Progenitor cell of endocrine pancreas (in vitro differentiated cells): Measurements from ENCODE around the gene PTPRD. TPM values are rescaled to one million over a fixed set of nuclear protein-coding genes. Genes with fewer than 3 reads are reported as not detected.

Experiments used
- DNase-seq: peaks from one replicate; pipeline ENCODE4 v3.0.0; 2021; ENCODE audit warnings: low spot score; ENCODE audit not compliant: unreplicated experiment
- H3K27ac Mint-ChIP-seq: 2 replicates; pipeline ENCODE4 v1.8.0; 2021; ENCODE audit warnings: mild to moderate bottlenecking, moderate library complexity, mixed read lengths
- H3K27me3 Mint-ChIP-seq: 2 replicates; pipeline ENCODE4 v1.8.0; 2021; ENCODE audit warnings: mixed read lengths
- H3K36me3 Mint-ChIP-seq: 2 replicates; pipeline ENCODE4 v1.8.0; 2022; ENCODE audit warnings: mixed read lengths; ENCODE audit not compliant: insufficient read depth
- H3K4me1 Mint-ChIP-seq: 2 replicates; pipeline ENCODE4 v1.8.0; 2021; ENCODE audit warnings: low read depth, mixed read lengths
- H3K4me3 Mint-ChIP-seq: 2 replicates; pipeline ENCODE4 v1.8.0; 2021; ENCODE audit warnings: low read depth, mild to moderate bottlenecking, moderate library complexity, mixed read lengths
- H3K9me3 Mint-ChIP-seq: 2 replicates; pipeline ENCODE4 v1.8.0; 2021; ENCODE audit warnings: low read depth, mixed read lengths
- total RNA-seq: library from RNA; stranded (reverse); gene quantifications from 2 replicates; pipeline ENCODE4 v1.2.1, GENCODE V29; 2021
- TF ChIP-seq, protein P1 (sequence below): fragments of 200-600 bp; sonication (generic); IDR thresholded peaks from one replicate; pipeline ENCODE4 v1.5.0; 2021; ENCODE audit warnings: antibody characterized with exemption, mild to moderate bottlenecking; ENCODE audit not compliant: unreplicated experiment

The PTPRD gene
- total RNA-seq, 1 donor from 2014 or later = 124 TPM

DNA sequence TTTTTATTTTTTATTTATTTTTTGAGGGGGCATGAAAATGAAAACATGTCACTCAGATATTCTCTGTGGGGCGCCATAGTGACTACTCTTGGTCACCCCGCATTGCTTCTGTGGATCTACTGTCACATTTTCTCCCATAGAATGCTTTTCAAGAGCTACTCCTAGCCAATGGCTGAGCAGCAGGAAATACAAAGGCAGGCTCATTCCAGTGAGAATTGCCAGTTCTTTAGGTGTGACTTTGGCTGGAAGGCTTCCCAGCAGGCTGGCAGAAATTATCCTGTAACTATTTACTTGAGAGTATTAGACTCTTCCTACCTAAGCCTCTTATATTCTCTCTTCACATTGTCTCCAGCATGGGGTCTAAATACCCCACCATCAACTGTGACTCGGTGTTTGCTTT is 21.0 kb upstream of the PTPRD start:
- Mint-ChIP-seq H3K4me1 (peaks cover 1% of the 10 kb centered on the region), H3K27me3 (no peaks in the 10 kb centered on the region), H3K27ac (no peak overlapping the region), H3K4me3 (no peak overlapping the region), H3K9me3 (no peaks in the 10 kb centered on the region), H3K36me3 (no peaks in the 10 kb centered on the region)
- TF ChIP-seq, protein P1, sequence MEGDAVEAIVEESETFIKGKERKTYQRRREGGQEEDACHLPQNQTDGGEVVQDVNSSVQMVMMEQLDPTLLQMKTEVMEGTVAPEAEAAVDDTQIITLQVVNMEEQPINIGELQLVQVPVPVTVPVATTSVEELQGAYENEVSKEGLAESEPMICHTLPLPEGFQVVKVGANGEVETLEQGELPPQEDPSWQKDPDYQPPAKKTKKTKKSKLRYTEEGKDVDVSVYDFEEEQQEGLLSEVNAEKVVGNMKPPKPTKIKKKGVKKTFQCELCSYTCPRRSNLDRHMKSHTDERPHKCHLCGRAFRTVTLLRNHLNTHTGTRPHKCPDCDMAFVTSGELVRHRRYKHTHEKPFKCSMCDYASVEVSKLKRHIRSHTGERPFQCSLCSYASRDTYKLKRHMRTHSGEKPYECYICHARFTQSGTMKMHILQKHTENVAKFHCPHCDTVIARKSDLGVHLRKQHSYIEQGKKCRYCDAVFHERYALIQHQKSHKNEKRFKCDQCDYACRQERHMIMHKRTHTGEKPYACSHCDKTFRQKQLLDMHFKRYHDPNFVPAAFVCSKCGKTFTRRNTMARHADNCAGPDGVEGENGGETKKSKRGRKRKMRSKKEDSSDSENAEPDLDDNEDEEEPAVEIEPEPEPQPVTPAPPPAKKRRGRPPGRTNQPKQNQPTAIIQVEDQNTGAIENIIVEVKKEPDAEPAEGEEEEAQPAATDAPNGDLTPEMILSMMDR = no peak
- no peak for DNase-seq

DNA sequence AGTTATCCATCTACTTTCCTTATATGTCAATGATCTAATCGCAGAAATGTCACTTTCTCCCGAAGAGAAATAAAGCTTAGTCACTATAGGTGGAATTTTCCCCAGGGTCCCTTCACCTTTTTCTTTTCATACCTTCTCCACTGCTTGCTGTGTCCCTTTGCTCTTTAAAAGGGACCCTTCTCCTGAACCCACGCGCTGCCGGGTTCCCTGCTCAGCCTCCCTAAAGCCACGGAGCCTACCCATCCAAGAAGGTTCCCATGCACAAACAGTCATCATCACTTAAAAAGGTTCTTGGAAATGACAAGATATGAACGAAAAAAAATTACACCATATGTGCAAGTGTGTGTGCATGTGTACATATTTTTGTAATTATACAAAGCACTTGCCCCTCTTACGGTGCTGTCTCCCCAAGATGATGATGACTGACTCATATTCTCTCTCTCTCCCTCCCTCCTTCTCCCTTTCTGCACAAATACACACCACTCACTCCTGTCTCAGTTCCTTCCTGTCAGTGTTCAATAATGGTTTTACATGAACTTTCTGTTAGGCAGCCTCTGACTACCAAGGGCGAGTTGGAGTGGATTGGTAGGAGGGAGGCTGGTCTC is 1.5 kb upstream of the PTPRD start:
- no peak for DNase-seq
- Mint-ChIP-seq H3K27me3 (peaks cover 71% of the 10 kb centered on the region), H3K36me3 (no peaks in the 10 kb centered on the region), H3K4me1 (peaks cover 1% of the 10 kb centered on the region), H3K27ac (no peak overlapping the region), H3K9me3 (no peaks in the 10 kb centered on the region), H3K4me3 (peak overlapping the region; percentile 40)
- TF ChIP-seq, protein P1 = no peak

DNA sequence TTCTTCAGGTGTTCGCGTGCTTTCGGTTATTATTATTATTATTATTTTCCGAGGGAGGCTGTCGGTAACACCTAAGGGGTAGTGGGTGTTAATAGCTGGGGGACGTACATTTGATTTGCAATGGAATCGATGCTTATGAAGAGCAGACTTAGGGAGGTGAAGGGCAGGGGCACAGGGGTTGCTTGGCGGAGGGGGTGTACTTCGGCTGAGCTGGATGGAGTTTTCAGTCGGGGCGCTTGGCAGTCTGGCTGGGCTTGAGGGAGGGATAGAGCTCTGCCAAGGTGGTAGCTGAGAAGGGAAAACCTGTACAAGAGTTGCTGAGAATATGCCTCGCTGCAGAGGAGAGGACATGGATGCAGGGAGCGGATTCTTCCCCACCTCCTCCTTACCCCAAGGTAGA is 617 bp upstream of the PTPRD start:
- peaks cover 71% of the 10 kb centered on the region for H3K27me3 Mint-ChIP-seq
- H3K4me1 Mint-ChIP-seq = peaks cover 1% of the 10 kb centered on the region
- H3K9me3 Mint-ChIP-seq = no peaks in the 10 kb centered on the region
- DNase-seq = no peak
- no peaks in the 10 kb centered on the region for H3K36me3 Mint-ChIP-seq
- TF ChIP-seq, protein P1 = no peak
- H3K4me3 Mint-ChIP-seq = peak overlapping the region; percentile 68
- no peak overlapping the region for H3K27ac Mint-ChIP-seq

DNA sequence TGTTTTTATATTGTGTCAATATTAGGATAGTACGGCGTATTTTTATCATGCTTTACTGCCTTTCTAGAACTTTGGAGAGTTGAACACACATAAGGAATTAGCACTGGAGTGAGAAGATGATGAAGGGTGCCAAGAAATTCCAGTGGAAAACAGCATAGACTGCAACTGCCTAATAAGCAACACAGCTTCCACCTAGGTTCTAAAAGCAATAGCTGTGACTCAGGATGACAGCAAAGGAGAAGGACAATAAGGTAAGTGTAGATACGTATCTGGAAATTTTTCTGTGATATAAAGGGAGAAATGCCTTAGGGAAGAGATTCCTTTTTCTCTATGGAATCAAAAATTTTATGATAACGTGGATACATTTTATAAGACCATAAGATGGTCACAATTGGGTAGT is 7.4 kb downstream of the PTPRD start:
- no peaks in the 10 kb centered on the region for H3K9me3 Mint-ChIP-seq
- no peak overlapping the region for H3K4me3 Mint-ChIP-seq
- H3K27ac Mint-ChIP-seq = no peak overlapping the region

DNA sequence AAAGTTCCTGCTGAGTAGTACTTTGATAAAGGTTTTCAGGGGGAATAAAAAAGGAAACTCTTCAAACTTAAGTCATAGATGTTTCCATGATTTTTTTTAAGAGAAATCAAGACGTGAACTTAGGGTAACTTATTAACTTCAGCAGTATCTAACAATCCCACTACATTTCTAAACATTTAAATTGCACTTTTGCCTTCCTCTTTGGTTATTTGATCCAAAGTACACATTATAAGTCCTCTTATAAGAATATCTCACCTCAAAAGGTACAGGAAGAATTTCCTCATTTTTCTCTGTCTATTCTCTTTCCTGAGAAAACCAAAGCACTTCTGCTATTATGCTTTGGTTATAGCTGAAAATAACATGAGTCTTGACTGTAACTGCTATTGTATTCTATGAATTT is 7.9 kb downstream of the PTPRD start:
- no peaks in the 10 kb centered on the region for H3K36me3 Mint-ChIP-seq
- TF ChIP-seq, protein P1 = no peak
- peaks cover 5% of the 10 kb centered on the region for H3K27me3 Mint-ChIP-seq
- H3K4me1 Mint-ChIP-seq = peaks cover 4% of the 10 kb centered on the region
- no peaks in the 10 kb centered on the region for H3K9me3 Mint-ChIP-seq
- no peak for DNase-seq
- no peak overlapping the region for H3K4me3 Mint-ChIP-seq
- no peak overlapping the region for H3K27ac Mint-ChIP-seq

More for the DNA sequence above, 7.4 kb downstream of the PTPRD start:
- Mint-ChIP-seq H3K36me3 (no peaks in the 10 kb centered on the region), H3K4me1 (peaks cover 4% of the 10 kb centered on the region), H3K27me3 (peaks cover 7% of the 10 kb centered on the region)
- DNase-seq = no peak
- TF ChIP-seq, protein P1 = no peak
